ENCODE data around the gene LRIG1. TPM values are rescaled to one million over a fixed set of nuclear protein-coding genes. Genes with fewer than 3 reads are reported as not detected.

The LRIG1 gene
- total and polyA plus RNA-seq, 2 of the 8 experiments (the other 6 are each of a cell fraction or from before 2014, with no cell fraction given) = 78.1 to 88.7 TPM

DNA sequence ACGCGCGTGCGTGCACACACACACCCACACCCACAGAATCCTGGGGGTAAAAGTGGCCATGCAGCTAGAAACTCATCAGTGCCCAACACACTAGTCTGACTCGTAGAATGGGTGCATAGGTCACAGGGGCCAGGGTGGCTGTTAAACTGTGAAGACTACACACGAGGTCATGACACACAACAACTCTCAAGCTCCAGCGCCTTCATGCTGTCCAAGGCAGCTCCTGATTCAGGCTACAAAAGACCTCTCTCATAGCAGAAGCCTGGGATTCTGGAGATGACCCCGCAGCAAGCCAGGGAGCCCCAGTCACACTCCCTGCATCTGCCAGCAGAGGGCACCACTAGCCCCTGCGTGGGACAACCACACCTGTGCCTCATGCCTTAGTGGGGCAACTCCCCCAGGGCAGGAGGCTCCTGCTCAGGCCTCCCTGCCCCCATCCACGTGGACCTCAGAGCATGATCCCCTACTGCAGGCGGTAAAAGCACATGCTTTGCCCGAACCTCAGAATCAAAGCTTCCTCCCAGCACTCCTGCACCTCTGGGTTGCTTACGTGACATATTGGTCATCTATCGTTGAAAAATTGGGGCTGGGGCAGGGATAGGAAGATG, 93.1 kb downstream of the LRIG1 start (continued):
- TF ChIP-seq CHD7 (IDR thresholded peaks at IDR 0.05; ENCODE audit: insufficient replicate concordance, low read length) (no peak), RNF2 (IDR thresholded peaks at IDR 0.05; ENCODE audit: borderline replicate concordance, low read depth, low read length, missing control alignments, poor library complexity, severe bottlenecking) (no peak), PHF8 (conservative IDR thresholded peaks at IDR 0.05; ENCODE audit: low read depth, low read length) (no peak), GABPA (IDR thresholded peaks at IDR 0.05; ENCODE audit: borderline replicate concordance, insufficient read depth, low read length) (no peak), YY1 (IDR thresholded peaks at IDR 0.05; ENCODE audit: low read depth, low read length) (no peak), TEAD4 (IDR thresholded peaks at IDR 0.05; ENCODE audit: low read depth, low read length) (0 out of 2 replicates have a peak, but pooled peaks have one; percentile 2), RAD21 (IDR thresholded peaks at IDR 0.05 in 1 of 2, conservative IDR thresholded peaks at IDR 0.05 in 1 of 2; ENCODE audit: low read depth in 2 of 2, low read length in 2 of 2) (peak; percentile 92 to 93), JUN (IDR thresholded peaks at IDR 0.05; ENCODE audit: low read depth, low read length) (no peak), HDAC6 (IDR thresholded peaks at IDR 0.05; ENCODE audit: low read depth, low read length) (no peak)
